H9 (cell line): ENCODE results near the gene NRXN3. TPM values are rescaled to one million over a fixed set of nuclear protein-coding genes. Genes with fewer than 3 reads are reported as not detected.

Experiments used
- DNase-seq: peaks from one replicate; pipeline ENCODE4 v3.0.0-alpha.2; 2017
- H2AFZ ChIP-seq: one replicate; pipeline ENCODE4 v1.6.1; 2013; ENCODE audit warnings: mild to moderate bottlenecking, low read length, control low read depth, moderate library complexity
- H2AK5ac ChIP-seq: 2 replicates; pipeline ENCODE4 v1.6.1; 2013; ENCODE audit warnings: low read length, control low read depth, mixed read lengths; ENCODE audit not compliant: insufficient read length
- H2BK120ac ChIP-seq: one replicate; pipeline ENCODE4 v1.6.1; 2013; ENCODE audit warnings: low read depth, mild to moderate bottlenecking, low read length, control low read depth, inconsistent platforms; ENCODE audit not compliant: poor library complexity, severe bottlenecking
- H2BK12ac ChIP-seq: 2 replicates; pipeline ENCODE4 v1.6.1; 2013; ENCODE audit warnings: low read length, control low read depth, mixed read lengths, low read depth; ENCODE audit not compliant: insufficient read length
- H2BK15ac ChIP-seq: 2 replicates; pipeline ENCODE4 v1.6.1; 2013; ENCODE audit warnings: low read depth, low read length, control low read depth
- H2BK20ac ChIP-seq: one replicate; pipeline ENCODE4 v1.6.1; 2013; ENCODE audit warnings: low read depth, mild to moderate bottlenecking, low read length, control low read depth, inconsistent platforms; ENCODE audit not compliant: poor library complexity, severe bottlenecking
- H2BK5ac ChIP-seq: 2 replicates; pipeline ENCODE4 v1.6.1; 2013; ENCODE audit warnings: low read length, control low read depth, mixed read lengths; ENCODE audit not compliant: insufficient read length
- H3K14ac ChIP-seq: 2 replicates; pipeline ENCODE4 v1.6.1; 2013; ENCODE audit warnings: low read length, control low read depth; ENCODE audit not compliant: insufficient read depth
- H3K18ac ChIP-seq: 2 replicates; pipeline ENCODE4 v1.6.1; 2013; ENCODE audit warnings: low read depth, mild to moderate bottlenecking, mixed read lengths, low read length, control low read depth; ENCODE audit not compliant: insufficient read length
- H3K23ac ChIP-seq: 2 replicates; pipeline ENCODE4 v1.6.1; 2013; ENCODE audit warnings: low read length, control low read depth, mixed read lengths, low read depth; ENCODE audit not compliant: insufficient read length
- H3K23me2 ChIP-seq: 2 replicates; pipeline ENCODE4 v1.6.1; 2013; ENCODE audit warnings: low read depth, mild to moderate bottlenecking, mixed read lengths, low read length, control low read depth; ENCODE audit not compliant: insufficient read length, poor library complexity, severe bottlenecking
- H3K27ac ChIP-seq: 2 replicates; pipeline ENCODE4 v1.5.1; 2013; ENCODE audit warnings: low read length, control low read depth, mixed read lengths, low read depth; ENCODE audit not compliant: insufficient read length
- H3K27me3 ChIP-seq: 2 replicates; pipeline ENCODE4 v1.6.1; 2013; ENCODE audit warnings: low read length, control low read depth, inconsistent platforms; ENCODE audit not compliant: insufficient read depth
- H3K4ac ChIP-seq: 2 replicates; pipeline ENCODE4 v1.6.1; 2013; ENCODE audit warnings: low read depth, mild to moderate bottlenecking, control low read depth, inconsistent platforms, low read length, moderate library complexity
- H3K4me1 ChIP-seq: 2 replicates; pipeline ENCODE4 v1.6.1; 2013; ENCODE audit warnings: low read length, control low read depth, inconsistent platforms; ENCODE audit not compliant: insufficient read depth
- H3K4me2 ChIP-seq: 2 replicates; pipeline ENCODE4 v1.6.1; 2013; ENCODE audit warnings: low read length, control low read depth, mixed read lengths; ENCODE audit not compliant: insufficient read length, insufficient read depth
- H3K56ac ChIP-seq: 2 replicates; pipeline ENCODE4 v1.6.1; 2013; ENCODE audit warnings: low read depth, mild to moderate bottlenecking, mixed read lengths, low read length, control low read depth; ENCODE audit not compliant: insufficient read length
- H3K79me1 ChIP-seq: 2 replicates; pipeline ENCODE4 v1.6.1; 2013; ENCODE audit warnings: low read depth, mild to moderate bottlenecking, moderate library complexity, low read length, control low read depth, inconsistent platforms; ENCODE audit not compliant: insufficient read depth, poor library complexity, severe bottlenecking
- H3K79me2 ChIP-seq: 2 replicates; pipeline ENCODE4 v1.6.1; 2013; ENCODE audit warnings: low read length, control low read depth, inconsistent platforms; ENCODE audit not compliant: insufficient read depth
- H3K9ac ChIP-seq: 2 replicates; pipeline ENCODE4 v1.6.1; 2013; ENCODE audit warnings: low read length, control low read depth, mixed read lengths; ENCODE audit not compliant: insufficient read length; ENCODE audit errors: extremely low read depth
- H3K9me3 ChIP-seq: one replicate; pipeline ENCODE4 v1.6.1; 2013; ENCODE audit warnings: low read depth, low read length, inconsistent platforms; ENCODE audit not compliant: control insufficient read depth
- H3T11ph ChIP-seq: one replicate; pipeline ENCODE4 v1.6.1; 2013; ENCODE audit warnings: mild to moderate bottlenecking, low read length, control low read depth, inconsistent platforms
- H4K20me1 ChIP-seq: one replicate; pipeline ENCODE4 v1.6.1; 2013; ENCODE audit not compliant: control insufficient read depth, insufficient read length, insufficient read depth
- H4K5ac ChIP-seq: 2 replicates; pipeline ENCODE4 v1.6.1; 2013; ENCODE audit warnings: low read depth, mild to moderate bottlenecking, mixed read lengths, low read length, control low read depth; ENCODE audit not compliant: insufficient read length
- H4K8ac ChIP-seq: replicated peaks from 2 replicates; pipeline ENCODE4 v1.6.1; 2013; ENCODE audit warnings: low read length, control low read depth, mixed read lengths, low read depth; ENCODE audit not compliant: insufficient read length
- H4K91ac ChIP-seq: 2 replicates; pipeline ENCODE4 v1.6.1; 2013; ENCODE audit warnings: low read depth, mild to moderate bottlenecking, moderate library complexity, mixed read lengths, low read length, control low read depth; ENCODE audit not compliant: insufficient read length
- H3K27ac Mint-ChIP-seq, 3 experiments: 2 replicates in 2 of 3; 3 replicates in 1 of 3; pipeline ENCODE4 v1.8.0; 2020 to 2021; ENCODE audit warnings: mixed read lengths in 3 of 3, mild to moderate bottlenecking in 1 of 3, moderate library complexity in 1 of 3
- H3K27me3 Mint-ChIP-seq: 2 replicates; pipeline ENCODE4 v1.8.0; 2021; ENCODE audit warnings: low read depth, mild to moderate bottlenecking, moderate library complexity, mixed read lengths
- H3K36me3 Mint-ChIP-seq, 3 experiments: 2 replicates in 2 of 3; 3 replicates in 1 of 3; pipeline ENCODE4 v1.8.0; 2020 to 2021; ENCODE audit warnings: low read depth in 3 of 3, mixed read lengths in 3 of 3; ENCODE audit not compliant: insufficient read depth in 1 of 3
- H3K4me1 Mint-ChIP-seq, 2 experiments: 2 replicates each; pipeline ENCODE4 v1.8.0; 2020; ENCODE audit warnings: mixed read lengths in 2 of 2
- H3K4me3 Mint-ChIP-seq, 2 experiments: 2 replicates in 1 of 2; 3 replicates in 1 of 2; pipeline ENCODE4 v1.8.0; 2020 to 2021; ENCODE audit warnings: mild to moderate bottlenecking in 2 of 2, mixed read lengths in 2 of 2, moderate library complexity in 1 of 2
- H3K9me3 Mint-ChIP-seq, 2 experiments: 2 replicates in 1 of 2; 3 replicates in 1 of 2; pipeline ENCODE4 v1.8.0; 2020; ENCODE audit warnings: mild to moderate bottlenecking in 2 of 2, mixed read lengths in 2 of 2, moderate library complexity in 1 of 2
- CTCF ChIP-seq: fragments of 200-600 bp; sonication (generic); conservative IDR thresholded peaks from 3 replicates; pipeline ENCODE4 v1.8.0; 2021; ENCODE audit warnings: antibody characterized with exemption, mild to moderate bottlenecking
- WGBS: extraction: QIAGEN DNeasy Blood & Tissue Kit; methylation state at CpG from one replicate; pipeline ENCODE4 v1.1.7; 2013; ENCODE audit warnings: missing lambda C conversion rate, low lambda C conversion rate, mixed read lengths; ENCODE audit not compliant: insufficient read length; ENCODE audit errors: extremely low coverage; 5-methylcytosine and 5-hydroxymethylcytosine counted together
- total RNA-seq: library from RNA; stranded (reverse); gene quantifications from 2 replicates; pipeline ENCODE4 v1.2.1, GENCODE V29; 2021

The NRXN3 gene
- total RNA-seq, 1 experiment from 2014 or later, result 1.8 TPM

- Histone ChIP-seq H4K5ac (no peak overlapping the region), H3T11ph (no peak overlapping the region), H3K4me1 (no peaks in the 10 kb centered on the region), H2BK5ac (no peak overlapping the region), H3K9me3 (no peaks in the 10 kb centered on the region), H3K4me2 (no peak overlapping the region), H3K79me2 (no peaks in the 10 kb centered on the region), H3K27me3 (no peaks in the 10 kb centered on the region), H3K4ac (no peak overlapping the region), H2BK20ac (no peak overlapping the region), H3K79me1 (no peaks in the 10 kb centered on the region), H4K20me1 (no peaks in the 10 kb centered on the region), H3K27ac (no peak overlapping the region), H3K14ac (no peak overlapping the region), H3K9ac (no peak overlapping the region), H2AFZ (no peak overlapping the region), H3K23me2 (no peaks in the 10 kb centered on the region), H3K56ac (no peak overlapping the region), H2BK12ac (no peak overlapping the region), H2BK15ac (no peak overlapping the region), H3K18ac (no peak overlapping the region), H4K91ac (no peak overlapping the region), H3K23ac (no peak overlapping the region), H4K8ac (no peak overlapping the region), H2AK5ac (no peak overlapping the region), H2BK120ac (no peak overlapping the region)
- no peaks in the 10 kb centered on the region; the same call in 1 of the 2 replicates for H3K27me3 Mint-ChIP-seq
- H3K9me3 Mint-ChIP-seq, result no peaks in the 10 kb centered on the region
- H3K27ac Mint-ChIP-seq, result no peak overlapping the region
- no CpG with 5 or more reads among the region's 2 CpGs for WGBS
- H3K4me1 Mint-ChIP-seq, result 0 out of 4 replicates have a peak, but pooled peaks cover 0 to under 1% of the 10 kb centered on the region in 2 experiments
- no peak for TF ChIP-seq CTCF
- no peak overlapping the region for H3K4me3 Mint-ChIP-seq
- no peaks in the 10 kb centered on the region for H3K36me3 Mint-ChIP-seq
- no peak for DNase-seq
Measured at GRCh38 chr14:79663453-79663852, 1493.3 kb downstream of the NRXN3 start.
